A549 (cell line): ENCODE data around the gene AFF3. TPM values are rescaled to one million over a fixed set of nuclear protein-coding genes. Genes with fewer than 3 reads are reported as not detected.
A peak's percentile ranks its signal among the peaks of the same experiment; 100 is the strongest.
"Not testable (repeated sequence)": the region's sequence is repeated elsewhere in the genome, so short reads cannot be mapped to it uniquely, and the experiment has no call there.

Experiments used
- ATAC-seq, 2 experiments: fragments of 200-7000 bp in 1 of 2; fragments of >200 bp in 1 of 2; cut with Nextera tagmentation in 1 of 2; cut with Tn5 transposase in 1 of 2; 3 replicates each; pipeline versions ENCODE4 v1.8.0 to v1.9.1; 2018 to 2020; ENCODE audit warnings: mild to moderate bottlenecking in 1 of 2, moderate library complexity in 1 of 2
- CTCF ChIA-PET: fragments of 300-600 bp; sonication (Branson Sonifier 250); formaldehyde crosslinking; extraction: SDS; loops from one replicate; lab custom pipeline; 2021; ENCODE audit warnings: antibody characterized with exemption, inconsistent platforms; lab: Yijun Ruan, JAX
- POLR2A ChIA-PET: fragments of 350-600 bp; formaldehyde crosslinking; extraction: SDS; loops from one replicate; lab custom pipeline; 2021; ENCODE audit warnings: antibody characterized with exemption, inconsistent platforms; lab: Yijun Ruan, JAX
- DNase-seq, 2 experiments: peaks; one replicate each; pipeline versions ENCODE4 v3.0.0 to v3.0.0-alpha.2; 2011 to 2016; ENCODE audit warnings: low read depth in 1 of 2, low spot score in 1 of 2
- FAIRE-seq: peaks from 2 replicates; lab custom pipeline; 2011; peaks lifted over from hg19 to GRCh38; lab: Jason Lieb, UNC
- H3K27ac ChIP-seq, 2 experiments: fragments of >200 bp; sonication (Bioruptor Twin); formaldehyde crosslinking; 3 replicates each; pipeline ENCODE4 v1.5.1; 2016 to 2017
- H3K4me1 ChIP-seq: fragments of >200 bp; sonication (Bioruptor Twin); formaldehyde crosslinking; 3 replicates; pipeline ENCODE4 v1.6.1; 2016
- H3K4me2 ChIP-seq: fragments of >200 bp; sonication (Bioruptor Twin); formaldehyde crosslinking; 3 replicates; pipeline ENCODE4 v1.6.1; 2016
- H3K4me3 ChIP-seq: fragments of >200 bp; sonication (Bioruptor Twin); formaldehyde crosslinking; 3 replicates; pipeline ENCODE4 v1.5.1; 2016
- H3K9me3 ChIP-seq: fragments of >200 bp; sonication (Bioruptor Twin); formaldehyde crosslinking; 3 replicates; pipeline ENCODE4 v1.6.1; 2016
- BCL3 ChIP-seq: fragments of >200 bp; sonication (Bioruptor Twin); formaldehyde crosslinking; IDR thresholded peaks from 3 replicates; pipeline ENCODE4 v1.6.1; 2016
- CEBPB ChIP-seq, 2 experiments: fragments of >200 bp in 1 of 2; sonication (Bioruptor Twin) in 1 of 2; formaldehyde crosslinking in 1 of 2; IDR thresholded peaks; 2 replicates each; pipeline ENCODE4 v1.6.1; 2012 to 2016
- CHD2 ChIP-seq: fragments of 150-350 bp; IDR thresholded peaks from 2 replicates; pipeline ENCODE4 v1.6.1; 2014; ENCODE audit warnings: low read length; ENCODE audit not compliant: partially characterized antibody
- CHD4 ChIP-seq: fragments of 200-600 bp; sonication (generic); IDR thresholded peaks from 2 replicates; pipeline ENCODE4 v1.6.1; 2016; ENCODE audit warnings: antibody characterized with exemption, mild to moderate bottlenecking, borderline replicate concordance
- EHF ChIP-seq: fragments of 250-450 bp; sonication (Bioruptor Pico); IDR thresholded peaks from 2 replicates; pipeline ENCODE4 v1.5.0; 2020; ENCODE audit warnings: mild to moderate bottlenecking
- EHMT2 ChIP-seq: fragments of 200-600 bp; sonication (generic); IDR thresholded peaks from 2 replicates; pipeline ENCODE4 v1.6.1; 2016; ENCODE audit warnings: antibody characterized with exemption, low read depth, mild to moderate bottlenecking, moderate library complexity
- ESRRA ChIP-seq: fragments of 150-350 bp; IDR thresholded peaks from 2 replicates; pipeline ENCODE4 v1.6.1; 2014; ENCODE audit warnings: mild to moderate bottlenecking, low read length, borderline replicate concordance
- FOXS1 ChIP-seq: fragments of 250-450 bp; sonication (Bioruptor Pico); IDR thresholded peaks from 2 replicates; pipeline ENCODE4 v1.5.0; 2020; ENCODE audit warnings: mild to moderate bottlenecking, moderate library complexity
- HDAC2 ChIP-seq: fragments of 200-600 bp; sonication (generic); IDR thresholded peaks from 2 replicates; pipeline ENCODE4 v1.6.1; 2016
- JUNB ChIP-seq: fragments of >200 bp; sonication (Bioruptor Twin); formaldehyde crosslinking; IDR thresholded peaks from 2 replicates; pipeline ENCODE4 v1.6.1; 2016
- MAFK ChIP-seq: fragments of 450-650 bp; IDR thresholded peaks from 2 replicates; pipeline ENCODE4 v1.6.1; 2014; ENCODE audit not compliant: partially characterized antibody
- NPAS2 ChIP-seq: fragments of 250-450 bp; sonication (Bioruptor Pico); IDR thresholded peaks from 2 replicates; pipeline ENCODE4 v1.8.0; 2022; ENCODE audit warnings: mild to moderate bottlenecking, moderate library complexity, borderline replicate concordance
- NR3C1 ChIP-seq: fragments of >200 bp; sonication (Bioruptor Twin); formaldehyde crosslinking; IDR thresholded peaks from 3 replicates; pipeline ENCODE4 v1.6.1; 2017
- PHF8 ChIP-seq: fragments of 200-600 bp; sonication (generic); IDR thresholded peaks from 2 replicates; pipeline ENCODE4 v1.6.1; 2016; ENCODE audit warnings: low read depth, mild to moderate bottlenecking, antibody characterized with exemption, moderate library complexity, borderline replicate concordance
- POLR2A ChIP-seq: IDR thresholded peaks from 2 replicates; pipeline ENCODE4 v1.6.1; 2012; ENCODE audit warnings: mild to moderate bottlenecking, low read length
- POLR2AphosphoS2 ChIP-seq: conservative IDR thresholded peaks from 2 replicates; pipeline ENCODE4 v1.6.1; 2012; ENCODE audit warnings: low read length, improper control_type of control experiment, inconsistent platforms
- RNF2 ChIP-seq: fragments of 200-600 bp; sonication (generic); IDR thresholded peaks from 2 replicates; pipeline ENCODE4 v1.6.1; 2016; ENCODE audit warnings: low read depth, mild to moderate bottlenecking, antibody characterized with exemption, moderate library complexity, borderline replicate concordance
- SMC3 ChIP-seq: fragments of >200 bp; sonication (Bioruptor Twin); formaldehyde crosslinking; IDR thresholded peaks from 3 replicates; pipeline ENCODE4 v1.6.1; 2018; ENCODE audit warnings: inconsistent platforms
- TFCP2L1 ChIP-seq: fragments of 250-450 bp; sonication (Bioruptor Pico); IDR thresholded peaks from 2 replicates; pipeline ENCODE4 v1.5.0; 2021; ENCODE audit warnings: mild to moderate bottlenecking
- ZNF302 ChIP-seq: fragments of 250-450 bp; sonication (Bioruptor Pico); IDR thresholded peaks from 2 replicates; pipeline ENCODE4 v1.9.0; 2021; ENCODE audit warnings: inconsistent platforms, mild to moderate bottlenecking, moderate library complexity
- WGBS: methylation state at CpG from one replicate; pipeline ENCODE4 v1.1.6; 2017; ENCODE audit errors: missing lambda C conversion rate; 5-methylcytosine and 5-hydroxymethylcytosine counted together
- polyA plus RNA-seq, 4 experiments: library from polyadenylated mRNA; depleted of rRNA in 3 of 4; stranded (reverse); fragments of >200 nt; fragmentation: RNase III in 1 of 4; extraction: RNeasy Plus Mini Kit Qiagen cat#74134 plus additional on column Dnase treatment in 1 of 4; gene quantifications; 2 replicates in 3 of 4; 3 replicates in 1 of 4; pipeline ENCODE4 v1.2.3, GENCODE V29; 2011 to 2017
- TF ChIP-seq, protein P1 (sequence below): fragments of >200 bp; sonication (Bioruptor Twin); formaldehyde crosslinking; IDR thresholded peaks from 2 replicates; pipeline ENCODE4 v1.6.1; 2016
- TF ChIP-seq, protein P2 (sequence below): fragments of >200 bp; sonication (Bioruptor Twin); formaldehyde crosslinking; IDR thresholded peaks from 3 replicates; pipeline ENCODE4 v1.5.1; 2016
- TF ChIP-seq, protein P3 (sequence below): IDR thresholded peaks from 2 replicates; pipeline ENCODE4 v1.6.1; 2012
- TF ChIP-seq, protein P4 (sequence below): fragments of 450-650 bp; IDR thresholded peaks from 2 replicates; pipeline ENCODE4 v1.6.1; 2014; ENCODE audit warnings: antibody characterized with exemption

The AFF3 gene
- polyA plus RNA-seq, 2 of the 4 experiments (the other 2 are of a cell fraction): not detected

DNA sequence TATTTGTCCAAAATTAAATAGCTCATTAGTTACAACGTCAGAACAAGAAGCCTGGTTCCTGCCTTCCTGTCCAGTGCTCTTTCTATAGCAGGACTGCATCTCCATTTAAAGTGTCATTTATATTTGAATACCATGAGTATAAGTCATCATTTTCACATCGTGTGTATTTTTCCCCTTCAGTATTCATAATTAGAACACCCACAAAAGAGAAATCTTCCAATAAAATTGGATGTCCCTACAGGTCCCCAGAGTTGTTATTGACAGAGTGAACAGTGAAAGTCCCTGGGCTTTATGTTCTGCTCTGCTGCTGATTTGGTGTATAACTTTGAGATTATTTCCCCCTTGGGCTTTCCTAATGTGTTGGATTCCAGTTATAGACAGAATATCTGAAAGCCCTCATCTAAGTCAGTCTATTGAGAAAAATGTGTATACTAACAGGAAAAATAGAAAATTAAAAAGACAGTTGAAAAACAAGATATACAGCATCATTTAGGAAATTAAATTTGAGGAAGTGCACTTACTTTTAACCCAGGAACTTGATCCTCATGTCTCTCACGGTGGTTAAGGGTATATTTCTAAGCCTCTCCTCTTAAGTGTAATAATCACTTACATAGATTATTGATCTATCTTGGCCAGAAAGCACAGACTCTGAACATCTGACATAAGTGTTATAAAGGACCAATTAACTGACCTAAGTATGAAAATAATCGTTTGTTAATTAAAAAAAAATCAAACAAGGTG, 637.4 kb downstream of the AFF3 start:
- H3K9me3 ChIP-seq: no peaks in the 10 kb centered on the region
- ChIA-PET POLR2A (no interaction called here), CTCF (no interaction called here)
- no peaks in the 10 kb centered on the region for H3K4me1 ChIP-seq
- WGBS: 26% methylated on average over 4 of the region's 4 CpGs
- TF ChIP-seq, protein P1, sequence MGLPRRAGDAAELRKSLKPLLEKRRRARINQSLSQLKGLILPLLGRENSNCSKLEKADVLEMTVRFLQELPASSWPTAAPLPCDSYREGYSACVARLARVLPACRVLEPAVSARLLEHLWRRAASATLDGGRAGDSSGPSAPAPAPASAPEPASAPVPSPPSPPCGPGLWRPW: no peak
- TF ChIP-seq CHD4 (no peak), NR3C1 (no peak), FOXS1 (CRISPR knock-in tag) (no peak), EHF (CRISPR knock-in tag) (no peak), BCL3 (no peak), NPAS2 (CRISPR knock-in tag) (no peak), EHMT2 (no peak), HDAC2 (no peak), MAFK (no peak), ESRRA (no peak), RNF2 (no peak)
- TF ChIP-seq, protein P2, sequence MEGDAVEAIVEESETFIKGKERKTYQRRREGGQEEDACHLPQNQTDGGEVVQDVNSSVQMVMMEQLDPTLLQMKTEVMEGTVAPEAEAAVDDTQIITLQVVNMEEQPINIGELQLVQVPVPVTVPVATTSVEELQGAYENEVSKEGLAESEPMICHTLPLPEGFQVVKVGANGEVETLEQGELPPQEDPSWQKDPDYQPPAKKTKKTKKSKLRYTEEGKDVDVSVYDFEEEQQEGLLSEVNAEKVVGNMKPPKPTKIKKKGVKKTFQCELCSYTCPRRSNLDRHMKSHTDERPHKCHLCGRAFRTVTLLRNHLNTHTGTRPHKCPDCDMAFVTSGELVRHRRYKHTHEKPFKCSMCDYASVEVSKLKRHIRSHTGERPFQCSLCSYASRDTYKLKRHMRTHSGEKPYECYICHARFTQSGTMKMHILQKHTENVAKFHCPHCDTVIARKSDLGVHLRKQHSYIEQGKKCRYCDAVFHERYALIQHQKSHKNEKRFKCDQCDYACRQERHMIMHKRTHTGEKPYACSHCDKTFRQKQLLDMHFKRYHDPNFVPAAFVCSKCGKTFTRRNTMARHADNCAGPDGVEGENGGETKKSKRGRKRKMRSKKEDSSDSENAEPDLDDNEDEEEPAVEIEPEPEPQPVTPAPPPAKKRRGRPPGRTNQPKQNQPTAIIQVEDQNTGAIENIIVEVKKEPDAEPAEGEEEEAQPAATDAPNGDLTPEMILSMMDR: no peak
- TF ChIP-seq, protein P3, sequence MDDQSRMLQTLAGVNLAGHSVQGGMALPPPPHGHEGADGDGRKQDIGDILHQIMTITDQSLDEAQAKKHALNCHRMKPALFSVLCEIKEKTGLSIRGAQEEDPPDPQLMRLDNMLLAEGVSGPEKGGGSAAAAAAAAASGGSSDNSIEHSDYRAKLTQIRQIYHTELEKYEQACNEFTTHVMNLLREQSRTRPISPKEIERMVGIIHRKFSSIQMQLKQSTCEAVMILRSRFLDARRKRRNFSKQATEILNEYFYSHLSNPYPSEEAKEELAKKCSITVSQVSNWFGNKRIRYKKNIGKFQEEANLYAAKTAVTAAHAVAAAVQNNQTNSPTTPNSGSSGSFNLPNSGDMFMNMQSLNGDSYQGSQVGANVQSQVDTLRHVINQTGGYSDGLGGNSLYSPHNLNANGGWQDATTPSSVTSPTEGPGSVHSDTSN: no peak
- TF ChIP-seq, protein P4, sequence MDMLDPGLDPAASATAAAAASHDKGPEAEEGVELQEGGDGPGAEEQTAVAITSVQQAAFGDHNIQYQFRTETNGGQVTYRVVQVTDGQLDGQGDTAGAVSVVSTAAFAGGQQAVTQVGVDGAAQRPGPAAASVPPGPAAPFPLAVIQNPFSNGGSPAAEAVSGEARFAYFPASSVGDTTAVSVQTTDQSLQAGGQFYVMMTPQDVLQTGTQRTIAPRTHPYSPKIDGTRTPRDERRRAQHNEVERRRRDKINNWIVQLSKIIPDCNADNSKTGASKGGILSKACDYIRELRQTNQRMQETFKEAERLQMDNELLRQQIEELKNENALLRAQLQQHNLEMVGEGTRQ: no peak
- no peak for ATAC-seq
- FAIRE-seq: no peak
- no peak overlapping the region for H3K27ac ChIP-seq
- no peak for DNase-seq
- H3K4me3 ChIP-seq: no peak overlapping the region
- no peak overlapping the region for H3K4me2 ChIP-seq

DNA sequence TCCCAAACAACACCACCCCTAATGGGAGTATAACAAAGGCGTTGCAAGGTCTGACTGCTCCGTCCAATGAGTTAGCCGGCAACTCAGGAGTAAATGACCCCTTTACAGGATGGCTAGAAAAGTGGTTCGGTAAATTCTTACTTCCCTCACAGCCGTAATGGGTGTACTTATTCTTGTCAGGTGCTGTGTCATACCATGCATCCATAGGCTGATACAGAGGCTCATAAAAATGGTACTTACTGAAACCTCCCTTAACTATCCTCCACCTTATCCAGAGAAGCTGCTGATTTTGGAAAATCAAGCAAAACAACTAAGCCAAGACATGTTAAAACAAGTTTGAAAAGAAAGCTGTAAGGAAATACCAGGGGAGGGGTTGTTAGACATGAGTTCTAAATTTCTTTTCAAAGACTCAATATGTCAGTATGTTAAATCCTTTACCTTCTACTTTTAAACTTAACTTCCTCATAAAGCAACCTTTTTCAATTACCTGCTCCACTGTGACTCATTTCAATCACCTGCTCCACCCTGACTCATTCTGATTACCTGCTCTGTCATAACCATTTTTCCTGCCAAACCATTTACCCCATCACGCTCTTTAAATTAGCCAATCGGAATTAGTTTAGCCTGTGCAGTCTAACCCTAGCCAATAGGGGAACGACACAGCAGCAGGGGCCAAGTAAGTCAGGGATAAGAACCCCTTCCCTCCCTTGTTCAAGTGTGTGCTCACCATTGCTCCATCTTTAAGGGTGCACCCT, 638.6 kb downstream of the AFF3 start:
- H3K4me2 ChIP-seq, H3K27ac ChIP-seq, ATAC-seq, FAIRE-seq, POLR2A ChIA-PET, DNase-seq, H3K9me3 ChIP-seq, H3K4me1 ChIP-seq, H3K4me3 ChIP-seq: not testable (repeated sequence)
- CTCF ChIA-PET: interaction anchor here (0.6 kb wide), 1 partner anchor 863 kb away, joined by 3 read pairs; no protein-coding TSS in a partner anchor
- 80% methylated on average over 8 of the region's 8 CpGs for WGBS

DNA sequence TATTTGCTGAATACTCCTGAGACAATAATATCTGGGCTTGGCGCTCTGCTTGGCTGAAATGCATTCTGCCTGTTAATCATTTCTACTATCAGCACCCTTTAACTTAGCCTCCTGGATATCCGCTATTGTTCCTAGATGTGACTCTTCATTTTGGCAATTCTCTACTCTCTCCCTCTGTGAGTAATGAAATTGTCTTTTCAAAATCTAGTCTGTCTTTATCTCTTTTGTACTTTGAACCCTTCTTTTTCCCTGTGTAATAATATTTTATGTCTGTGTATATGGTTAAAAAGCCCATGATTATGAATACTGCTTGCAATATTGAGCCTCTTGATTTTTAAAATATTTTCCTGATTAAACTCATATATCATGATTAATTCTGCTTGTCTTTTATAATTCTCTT, 646.4 kb downstream of the AFF3 start:
- 0 out of 6 replicates have a peak, but pooled peaks of 1 of the 2 experiments have one; percentile 30 for ATAC-seq
- no peak for DNase-seq
- H3K9me3 ChIP-seq: no peaks in the 10 kb centered on the region
- H3K4me2 ChIP-seq: peak overlapping the region; percentile 46
- H3K4me3 ChIP-seq: no peak overlapping the region
- CTCF ChIA-PET: no interaction called here
- TF ChIP-seq POLR2AphosphoS2: no peak
- TF ChIP-seq, protein P2: no peak
- no peak for TF ChIP-seq ESRRA
- TF ChIP-seq FOXS1 (CRISPR knock-in tag): no peak
- no peak for TF ChIP-seq NR3C1
- TF ChIP-seq SMC3: no peak
- TF ChIP-seq HDAC2: no peak
- TF ChIP-seq JUNB: no peak
- TF ChIP-seq CEBPB (IDR thresholded peaks at IDR 0.05): no peak
- TF ChIP-seq EHF (CRISPR knock-in tag): no peak
- TF ChIP-seq ZNF302 (CRISPR knock-in tag): no peak
- TF ChIP-seq TFCP2L1 (CRISPR knock-in tag): no peak
- TF ChIP-seq PHF8: no peak
- no peak for TF ChIP-seq CHD2
- TF ChIP-seq POLR2A: no peak
- POLR2A ChIA-PET: no interaction called here
- H3K27ac ChIP-seq: no peak overlapping the region
- FAIRE-seq: no peak
- peaks cover 13% of the 10 kb centered on the region; the same call in 2 of the 3 replicates for H3K4me1 ChIP-seq
- WGBS: 37% methylated on average over 2 of the region's 2 CpGs
